ENCODE results near the gene ANKS4B. TPM values are rescaled to one million over a fixed set of nuclear protein-coding genes. Genes with fewer than 3 reads are reported as not detected.

The ANKS4B gene
- polyA plus RNA-seq, 1 donor (not counting 4 experiments of a cell fraction or from before 2014, with no cell fraction given): not detected

DNA sequence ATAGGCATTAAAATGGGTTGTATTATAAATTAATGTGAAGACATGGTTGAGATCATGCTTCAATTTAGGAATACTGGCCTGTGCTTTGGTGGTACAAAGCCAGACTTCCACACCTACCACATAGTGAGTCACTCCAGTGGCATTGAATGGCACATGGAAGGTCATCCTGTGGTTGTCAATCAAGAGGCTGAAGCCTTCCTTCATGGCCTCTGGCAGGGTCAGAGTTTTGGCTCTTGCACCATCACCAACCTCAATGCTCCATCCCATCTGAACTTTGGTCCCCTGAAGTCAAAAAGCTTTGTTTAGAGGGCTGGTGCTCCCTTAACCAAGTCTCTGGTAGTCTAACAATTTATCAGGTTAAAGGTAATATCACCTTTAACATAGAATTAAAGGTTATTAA lies 28.2 kb upstream of the ANKS4B start:
- H3K9me1 ChIP-seq (ENCODE audit: control insufficient read depth, extremely low read depth, insufficient read depth, low read length): no peaks in the 10 kb centered on the region
- H4K20me1 ChIP-seq (ENCODE audit: control insufficient read depth, extremely low read depth, insufficient read depth, low read length): no peaks in the 10 kb centered on the region
- dilution Hi-C loops (cut with MboI; ENCODE audit: extremely low pct_ligation_motif_present, low sequenced_read_pairs): no loop called here
- peaks cover 8% of the 10 kb centered on the region for H3K27me3 ChIP-seq (ENCODE audit: control insufficient read depth, extremely low read depth, insufficient read depth, low read length)
- H3K4me1 ChIP-seq (ENCODE audit: control insufficient read depth, extremely low read depth, insufficient read depth, low read length): no peaks in the 10 kb centered on the region
- no peak overlapping the region for H2AFZ ChIP-seq (ENCODE audit: control insufficient read depth, low read length)
- TF ChIP-seq EZH2 (IDR thresholded peaks at IDR 0.05; ENCODE audit: low read length) (no peak), CTCF (optimal IDR thresholded peaks at IDR 0.05 in 1 of 3, IDR thresholded peaks at IDR 0.05 in 1 of 3, conservative IDR thresholded peaks at IDR 0.05 in 1 of 3; ENCODE audit: extremely low read depth in 1 of 3, insufficient read depth in 2 of 3, low read length in 3 of 3) (no peak)
- DNase-seq (ENCODE audit: low read depth, low spot score) (no peak), FAIRE-seq (no peak)
- H3K9ac ChIP-seq (ENCODE audit: control insufficient read depth, extremely low read depth, insufficient read depth, low read length): no peak overlapping the region
- H3K4me3 ChIP-seq (ENCODE audit: control insufficient read depth in 2 of 3, extremely low read depth in 1 of 3, insufficient read depth in 2 of 3, low read depth in 1 of 3, low read length in 3 of 3): no peak overlapping the region
- no peaks in the 10 kb centered on the region for H3K9me3 ChIP-seq (ENCODE audit: control insufficient read depth, low read depth, low read length)
- H3K27ac ChIP-seq (ENCODE audit: control insufficient read depth, insufficient read depth, low read length): no peak overlapping the region
- no peaks in the 10 kb centered on the region for H3K36me3 ChIP-seq (ENCODE audit: control insufficient read depth in 2 of 2, extremely low read depth in 1 of 2, insufficient read depth in 2 of 2, low read length in 2 of 2)
- no peaks in the 10 kb centered on the region for H3K79me2 ChIP-seq (ENCODE audit: control insufficient read depth, insufficient read depth, low read length)
- H3K4me2 ChIP-seq (ENCODE audit: control insufficient read depth, extremely low read depth, insufficient read depth, low read depth, low read length): no peak overlapping the region

DNA sequence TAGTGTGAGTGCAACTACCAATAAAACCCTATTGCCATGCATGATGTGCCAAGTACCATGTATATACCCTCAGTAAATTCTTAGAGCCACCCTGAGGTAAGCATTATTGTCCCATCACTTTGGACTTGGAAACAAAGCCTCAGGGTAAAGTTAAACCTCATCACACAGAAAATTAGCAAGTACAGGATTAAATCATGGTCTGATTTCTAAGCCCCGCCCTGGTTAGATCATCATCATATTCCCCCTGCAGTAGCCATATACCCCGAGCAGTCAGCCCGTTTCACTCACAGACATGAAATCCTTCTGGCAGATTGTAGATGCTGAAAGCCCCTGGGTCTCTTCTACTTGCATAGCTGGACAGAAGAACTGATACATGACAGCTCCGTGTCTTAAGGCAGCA lies 26.9 kb upstream of the ANKS4B start:
- H3K4me1 ChIP-seq (ENCODE audit: control insufficient read depth, extremely low read depth, insufficient read depth, low read length): no peaks in the 10 kb centered on the region

More for the DNA sequence above, 26.9 kb upstream of the ANKS4B start:
- H3K9ac ChIP-seq (ENCODE audit: control insufficient read depth, extremely low read depth, insufficient read depth, low read length): no peak overlapping the region
- H2AFZ ChIP-seq (ENCODE audit: control insufficient read depth, low read length): no peak overlapping the region
- dilution Hi-C loops (cut with MboI; ENCODE audit: extremely low pct_ligation_motif_present, low sequenced_read_pairs): no loop called here
- no peak overlapping the region for H3K27ac ChIP-seq (ENCODE audit: control insufficient read depth, insufficient read depth, low read length)
- no peak for DNase-seq (ENCODE audit: low read depth, low spot score)
- no peak overlapping the region for H3K4me3 ChIP-seq (ENCODE audit: control insufficient read depth in 2 of 3, extremely low read depth in 1 of 3, insufficient read depth in 2 of 3, low read depth in 1 of 3, low read length in 3 of 3)
- H3K79me2 ChIP-seq (ENCODE audit: control insufficient read depth, insufficient read depth, low read length): no peaks in the 10 kb centered on the region
- H3K9me1 ChIP-seq (ENCODE audit: control insufficient read depth, extremely low read depth, insufficient read depth, low read length): no peaks in the 10 kb centered on the region
- no peak for FAIRE-seq
- peaks cover 4% of the 10 kb centered on the region for H3K27me3 ChIP-seq (ENCODE audit: control insufficient read depth, extremely low read depth, insufficient read depth, low read length)
- H3K4me2 ChIP-seq (ENCODE audit: control insufficient read depth, extremely low read depth, insufficient read depth, low read depth, low read length): no peak overlapping the region
- no peaks in the 10 kb centered on the region for H4K20me1 ChIP-seq (ENCODE audit: control insufficient read depth, extremely low read depth, insufficient read depth, low read length)
- TF ChIP-seq EZH2 (IDR thresholded peaks at IDR 0.05; ENCODE audit: low read length): no peak
- TF ChIP-seq CTCF (optimal IDR thresholded peaks at IDR 0.05 in 1 of 3, IDR thresholded peaks at IDR 0.05 in 1 of 3, conservative IDR thresholded peaks at IDR 0.05 in 1 of 3; ENCODE audit: extremely low read depth in 1 of 3, insufficient read depth in 2 of 3, low read length in 3 of 3): no peak
- no peaks in the 10 kb centered on the region for H3K36me3 ChIP-seq (ENCODE audit: control insufficient read depth in 2 of 2, extremely low read depth in 1 of 2, insufficient read depth in 2 of 2, low read length in 2 of 2)
- H3K9me3 ChIP-seq (ENCODE audit: control insufficient read depth, low read depth, low read length): no peaks in the 10 kb centered on the region

All from keratinocyte (primary cell).